KMS-11 (cell line): ENCODE measurements around the gene TAB2.

Experiments used
- H2AFZ ChIP-seq: fragments of 200-600 bp; sonication (generic); 2 replicates; pipeline ENCODE4 v1.6.1; 2016; ENCODE audit warnings: antibody characterized with exemption, mixed run types, low read depth
- H3K27ac ChIP-seq: fragments of 200-600 bp; sonication (generic); 2 replicates; pipeline ENCODE4 v1.6.1; 2016; ENCODE audit warnings: mild to moderate bottlenecking, mixed run types
- H3K27me3 ChIP-seq: fragments of 200-600 bp; sonication (generic); 2 replicates; pipeline ENCODE4 v1.6.1; 2017; ENCODE audit warnings: mild to moderate bottlenecking, low read depth, mixed run types, moderate library complexity; ENCODE audit not compliant: insufficient read depth
- H3K36me3 ChIP-seq: fragments of 200-600 bp; sonication (generic); 2 replicates; pipeline ENCODE4 v1.6.1; 2017; ENCODE audit warnings: mild to moderate bottlenecking, mixed run types; ENCODE audit not compliant: insufficient read depth
- H3K4me1 ChIP-seq: fragments of 200-600 bp; sonication (generic); 2 replicates; pipeline ENCODE4 v1.6.1; 2016; ENCODE audit warnings: mild to moderate bottlenecking, low read depth, mixed run types; ENCODE audit not compliant: poor library complexity, severe bottlenecking
- H3K4me2 ChIP-seq: fragments of 200-600 bp; sonication (generic); 2 replicates; pipeline ENCODE4 v1.7.0; 2016; ENCODE audit warnings: mild to moderate bottlenecking, mixed run types
- H3K4me3 ChIP-seq: fragments of 200-600 bp; sonication (generic); IDR thresholded peaks from 2 replicates; pipeline ENCODE4 v1.6.1; 2017; ENCODE audit warnings: low read depth, low read length, mixed read lengths; ENCODE audit not compliant: insufficient read depth
- H3K79me2 ChIP-seq: fragments of 200-600 bp; sonication (generic); 2 replicates; pipeline ENCODE4 v1.6.1; 2016; ENCODE audit warnings: low read depth, mixed run types; ENCODE audit not compliant: insufficient read depth
- H3K9ac ChIP-seq: fragments of 200-600 bp; sonication (generic); 2 replicates; pipeline ENCODE4 v1.6.1; 2016; ENCODE audit warnings: mild to moderate bottlenecking, mixed run types
- H4K20me1 ChIP-seq: fragments of 200-600 bp; sonication (generic); 2 replicates; pipeline ENCODE4 v1.6.1; 2016; ENCODE audit warnings: mild to moderate bottlenecking, mixed run types; ENCODE audit not compliant: insufficient read depth
- CTCF ChIP-seq: fragments of 200-600 bp; sonication (generic); conservative IDR thresholded peaks from 2 replicates; pipeline ENCODE4 v1.6.1; 2017; ENCODE audit warnings: low read depth, mild to moderate bottlenecking, antibody characterized with exemption, low read length, moderate library complexity, mixed read lengths

Gene TAB2

GRCh38 chr6:149302723-149303122, 14.8 kb upstream of the TAB2 start:
- Histone ChIP-seq H3K4me3 (no peak overlapping the region), H3K36me3 (no peaks in the 10 kb centered on the region), H3K79me2 (no peaks in the 10 kb centered on the region), H2AFZ (no peak overlapping the region), H3K4me1 (no peaks in the 10 kb centered on the region), H3K27ac (no peak overlapping the region), H3K9ac (no peak overlapping the region), H4K20me1 (no peaks in the 10 kb centered on the region), H3K27me3 (no peaks in the 10 kb centered on the region), H3K4me2 (no peak overlapping the region)
- TF ChIP-seq CTCF, result no peak

GRCh38 chr6:149303468-149303867, 14.0 kb upstream of the TAB2 start:
- Histone ChIP-seq H3K27ac (no peak overlapping the region), H3K4me2 (no peak overlapping the region)
- no peak for TF ChIP-seq CTCF

GRCh38 chr6:149305372-149305771, 12.1 kb upstream of the TAB2 start:
- no peak overlapping the region for H3K9ac ChIP-seq
- H3K4me2 ChIP-seq, result no peak overlapping the region
- no peak for TF ChIP-seq CTCF
- H3K27me3 ChIP-seq, result no peaks in the 10 kb centered on the region
- no peaks in the 10 kb centered on the region for H3K79me2 ChIP-seq
- H4K20me1 ChIP-seq, result no peaks in the 10 kb centered on the region
- no peaks in the 10 kb centered on the region for H3K36me3 ChIP-seq
- no peaks in the 10 kb centered on the region for H3K4me1 ChIP-seq
- H3K4me3 ChIP-seq, result no peak overlapping the region
- no peak overlapping the region for H2AFZ ChIP-seq
- no peak overlapping the region for H3K27ac ChIP-seq

More at GRCh38 chr6:149303468-149303867, 14.0 kb upstream of the TAB2 start:
- H3K79me2 ChIP-seq, result no peaks in the 10 kb centered on the region
- no peak overlapping the region for H3K4me3 ChIP-seq
- H3K9ac ChIP-seq, result no peak overlapping the region
- H3K36me3 ChIP-seq, result no peaks in the 10 kb centered on the region
- no peaks in the 10 kb centered on the region for H4K20me1 ChIP-seq
- no peaks in the 10 kb centered on the region for H3K27me3 ChIP-seq
- no peaks in the 10 kb centered on the region for H3K4me1 ChIP-seq
- H2AFZ ChIP-seq, result no peak overlapping the region

GRCh38 chr6:149306967-149307366, 10.5 kb upstream of the TAB2 start:
- H3K4me2 ChIP-seq, result no peak overlapping the region

More at GRCh38 chr6:149306967-149307366, 10.5 kb upstream of the TAB2 start:
- H3K27me3 ChIP-seq, result no peaks in the 10 kb centered on the region
- no peak overlapping the region for H3K27ac ChIP-seq
- H2AFZ ChIP-seq, result no peak overlapping the region
- no peak for TF ChIP-seq CTCF
- no peaks in the 10 kb centered on the region for H3K36me3 ChIP-seq
- H3K79me2 ChIP-seq, result no peaks in the 10 kb centered on the region
- H3K4me1 ChIP-seq, result no peaks in the 10 kb centered on the region
- H3K4me3 ChIP-seq, result no peak overlapping the region
- H4K20me1 ChIP-seq, result no peaks in the 10 kb centered on the region
- no peak overlapping the region for H3K9ac ChIP-seq
